ENCODE results near the gene BEAN1. TPM values are rescaled to one million over a fixed set of nuclear protein-coding genes. Genes with fewer than 3 reads are reported as not detected.

The BEAN1 gene
- not detected for total RNA-seq

- H3K27ac Mint-ChIP-seq, result no peak within 1 kb of the TSS
- ATAC-seq (peak; percentile 33 to 52), DNase-seq (ENCODE audit: low spot score in 2 of 2) (no peak)
- no peaks in the 10 kb centered on the region for H3K9me3 Mint-ChIP-seq
- no peaks in the 10 kb centered on the region for H3K36me3 Mint-ChIP-seq
Observed at GRCh38 chr16:66427036-66427860, at the start of gene BEAN1. TSS of gene BEAN1 (plus strand) at chr16:66427295. CDS start at chr16:66437677, 10,382 bp downstream.

GRCh38 chr16:66377324-66377723, 49.8 kb upstream of the BEAN1 start:
- ATAC-seq (no peak), DNase-seq (ENCODE audit: low spot score in 2 of 2) (no peak)
- Mint-ChIP-seq H3K9me3 (peaks cover 11 to 12% of the 10 kb centered on the region in 2 donors), H3K36me3 (no peaks in the 10 kb centered on the region), H3K27ac (peak overlapping the region in 1 of 2 donors; percentile 58)

GRCh38 chr16:66378741-66379570, 48.1 kb upstream of the BEAN1 start:
- peaks cover 11 to 12% of the 10 kb centered on the region in 2 donors for H3K9me3 Mint-ChIP-seq
- H3K36me3 Mint-ChIP-seq, result no peaks in the 10 kb centered on the region
- no peak overlapping the region for H3K27ac Mint-ChIP-seq
- no peak for DNase-seq (ENCODE audit: low spot score in 2 of 2)
- no peak for ATAC-seq

- no peaks in the 10 kb centered on the region for H3K36me3 Mint-ChIP-seq
- DNase-seq (ENCODE audit: low spot score in 2 of 2), result no peak
- peaks cover 11 to 12% of the 10 kb centered on the region in 2 donors for H3K9me3 Mint-ChIP-seq
- H3K27ac Mint-ChIP-seq, result no peak overlapping the region
- ATAC-seq, result no peak
Observed at GRCh38 chr16:66379571-66379941, 47.5 kb upstream of the BEAN1 start.

- H3K36me3 Mint-ChIP-seq, result no peaks in the 10 kb centered on the region
- H3K9me3 Mint-ChIP-seq, result peaks cover 11 to 12% of the 10 kb centered on the region in 2 donors
- no peak for ATAC-seq
- no peak for DNase-seq (ENCODE audit: low spot score in 2 of 2)
- no peak overlapping the region for H3K27ac Mint-ChIP-seq
Observed at GRCh38 chr16:66380421-66380820, 46.7 kb upstream of the BEAN1 start.

DNA sequence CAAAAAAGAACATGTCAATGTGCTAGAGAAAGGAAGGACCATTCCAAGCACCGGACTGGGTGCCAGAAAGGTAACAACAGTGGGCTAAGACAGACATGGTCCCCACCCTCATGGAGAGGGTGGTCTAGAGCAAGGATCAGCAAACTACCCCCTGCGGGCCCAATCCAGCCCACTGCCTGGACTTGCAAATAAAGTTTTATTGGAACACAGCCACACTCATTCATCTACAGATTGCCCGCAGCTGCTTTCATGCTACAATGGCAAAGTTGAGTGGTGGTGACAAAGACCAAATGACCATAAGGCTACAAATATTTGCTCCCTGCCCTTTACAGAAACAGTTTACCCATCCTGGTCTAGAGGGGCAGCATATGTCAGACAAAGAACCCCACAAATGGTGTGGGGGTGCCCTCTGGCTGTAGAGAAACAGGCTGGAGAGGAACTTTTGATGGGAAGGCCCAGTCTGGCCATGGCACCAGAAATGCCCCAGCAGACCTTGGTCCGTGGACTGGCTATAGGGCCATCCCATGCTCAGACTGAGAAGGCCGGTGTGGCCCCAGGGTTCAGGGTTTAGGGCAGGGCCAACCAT, 45.4 kb upstream of the BEAN1 start:
- H3K27ac Mint-ChIP-seq, result no peak overlapping the region
- no peak for DNase-seq (ENCODE audit: low spot score in 2 of 2)
- peaks cover 11 to 12% of the 10 kb centered on the region in 2 donors for H3K9me3 Mint-ChIP-seq
- H3K36me3 Mint-ChIP-seq, result no peaks in the 10 kb centered on the region
- no peak for ATAC-seq

GRCh38 chr16:66382171-66382965, 44.7 kb upstream of the BEAN1 start:
- ATAC-seq (no peak), DNase-seq (ENCODE audit: low spot score in 2 of 2) (no peak)
- H3K36me3 Mint-ChIP-seq, result no peaks in the 10 kb centered on the region
- peaks cover 11 to 12% of the 10 kb centered on the region in 2 donors for H3K9me3 Mint-ChIP-seq
- no peak overlapping the region for H3K27ac Mint-ChIP-seq

- peaks cover 11 to 12% of the 10 kb centered on the region in 2 donors for H3K9me3 Mint-ChIP-seq
- ATAC-seq (no peak), DNase-seq (ENCODE audit: low spot score in 2 of 2) (no peak)
- H3K36me3 Mint-ChIP-seq, result no peaks in the 10 kb centered on the region
- no peak overlapping the region for H3K27ac Mint-ChIP-seq
Observed at GRCh38 chr16:66382966-66383299, 44.2 kb upstream of the BEAN1 start.

GRCh38 chr16:66383551-66383950, 43.5 kb upstream of the BEAN1 start:
- Mint-ChIP-seq H3K9me3 (peaks cover 11 to 12% of the 10 kb centered on the region in 2 donors), H3K36me3 (no peaks in the 10 kb centered on the region), H3K27ac (peak overlapping the region in 1 of 2 donors; percentile 17)
- DNase-seq (ENCODE audit: low spot score in 2 of 2), result no peak
- ATAC-seq, result no peak

GRCh38 chr16:66385415-66385814, 41.7 kb upstream of the BEAN1 start:
- H3K27ac Mint-ChIP-seq, result no peak overlapping the region
- no peaks in the 10 kb centered on the region for H3K36me3 Mint-ChIP-seq
- no peak for DNase-seq (ENCODE audit: low spot score in 2 of 2)
- no peak for ATAC-seq
- H3K9me3 Mint-ChIP-seq, result peaks cover 3% of the 10 kb centered on the region in 2 donors

DNA sequence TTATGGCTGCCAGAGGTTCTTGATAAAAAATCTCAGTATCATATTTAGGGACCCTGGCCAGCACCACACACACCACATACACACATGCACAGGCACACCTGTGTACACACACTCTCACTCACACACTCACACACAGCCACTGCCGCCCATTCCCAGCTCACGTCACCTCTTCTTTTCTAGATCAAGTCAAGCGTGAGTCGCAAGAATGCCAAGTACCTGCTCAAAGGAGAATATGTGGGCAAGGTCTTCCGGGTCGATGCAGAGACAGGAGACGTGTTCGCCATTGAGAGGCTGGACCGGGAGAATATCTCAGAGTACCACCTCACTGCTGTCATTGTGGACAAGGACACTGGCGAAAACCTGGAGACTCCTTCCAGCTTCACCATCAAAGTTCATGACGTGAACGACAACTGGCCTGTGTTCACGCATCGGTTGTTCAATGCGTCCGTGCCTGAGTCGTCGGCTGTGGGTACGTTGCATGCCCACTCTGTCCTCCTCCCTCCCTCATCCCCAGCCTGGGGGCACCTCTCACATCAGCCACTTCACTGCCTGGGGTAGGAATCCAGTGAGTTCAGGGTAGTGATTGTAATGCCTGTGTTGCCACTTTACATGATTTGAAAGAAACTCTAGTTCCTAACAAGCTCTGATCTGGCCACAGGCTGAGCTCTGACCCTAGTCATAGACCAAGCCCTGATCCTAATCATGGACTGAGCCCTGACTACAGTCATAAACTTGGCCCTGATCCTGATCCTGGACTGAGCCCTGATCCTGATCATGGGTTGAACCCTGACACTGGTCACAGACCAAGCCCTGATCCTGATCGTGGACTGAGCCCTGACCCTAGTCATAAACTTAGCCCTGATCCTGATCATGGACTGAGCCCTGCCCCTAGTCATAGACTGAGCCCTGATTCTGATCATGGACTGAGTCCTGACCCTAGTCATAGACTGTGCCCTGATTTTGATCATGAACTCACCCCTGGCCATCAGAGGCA, 40.2 kb upstream of the BEAN1 start:
- no peak for DNase-seq (ENCODE audit: low spot score in 2 of 2)
- Mint-ChIP-seq H3K9me3 (no peaks in the 10 kb centered on the region), H3K27ac (no peak overlapping the region), H3K36me3 (no peaks in the 10 kb centered on the region)
- no peak for ATAC-seq

DNA sequence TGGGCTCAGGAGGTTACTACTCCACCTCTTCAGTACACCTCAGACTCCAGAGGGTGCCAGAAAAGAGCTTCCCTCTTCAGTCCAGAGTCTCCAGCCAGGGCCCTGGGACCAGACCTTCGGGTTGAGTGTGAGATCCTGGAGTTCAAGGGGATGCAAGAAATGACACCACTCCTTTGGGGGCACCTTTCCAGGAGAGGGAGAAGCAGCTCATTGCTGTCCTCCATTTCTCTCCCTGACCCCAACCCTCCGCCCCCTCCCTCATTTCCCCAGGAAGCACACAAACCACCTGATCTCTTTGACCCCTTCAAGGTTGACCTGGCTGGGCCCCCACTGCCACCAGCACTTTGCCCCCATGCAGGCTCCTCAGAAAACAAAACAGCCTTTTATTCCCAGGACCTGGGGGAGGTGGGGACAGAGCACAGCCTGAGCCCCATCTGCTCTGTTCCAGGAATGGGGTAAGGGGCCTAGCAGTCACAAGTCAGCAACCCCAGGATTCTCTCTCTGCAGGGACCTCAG, 39.2 kb upstream of the BEAN1 start:
- no peak for DNase-seq (ENCODE audit: low spot score in 2 of 2)
- Mint-ChIP-seq H3K9me3 (no peaks in the 10 kb centered on the region), H3K27ac (no peak overlapping the region), H3K36me3 (no peaks in the 10 kb centered on the region)
- no peak for ATAC-seq

DNA sequence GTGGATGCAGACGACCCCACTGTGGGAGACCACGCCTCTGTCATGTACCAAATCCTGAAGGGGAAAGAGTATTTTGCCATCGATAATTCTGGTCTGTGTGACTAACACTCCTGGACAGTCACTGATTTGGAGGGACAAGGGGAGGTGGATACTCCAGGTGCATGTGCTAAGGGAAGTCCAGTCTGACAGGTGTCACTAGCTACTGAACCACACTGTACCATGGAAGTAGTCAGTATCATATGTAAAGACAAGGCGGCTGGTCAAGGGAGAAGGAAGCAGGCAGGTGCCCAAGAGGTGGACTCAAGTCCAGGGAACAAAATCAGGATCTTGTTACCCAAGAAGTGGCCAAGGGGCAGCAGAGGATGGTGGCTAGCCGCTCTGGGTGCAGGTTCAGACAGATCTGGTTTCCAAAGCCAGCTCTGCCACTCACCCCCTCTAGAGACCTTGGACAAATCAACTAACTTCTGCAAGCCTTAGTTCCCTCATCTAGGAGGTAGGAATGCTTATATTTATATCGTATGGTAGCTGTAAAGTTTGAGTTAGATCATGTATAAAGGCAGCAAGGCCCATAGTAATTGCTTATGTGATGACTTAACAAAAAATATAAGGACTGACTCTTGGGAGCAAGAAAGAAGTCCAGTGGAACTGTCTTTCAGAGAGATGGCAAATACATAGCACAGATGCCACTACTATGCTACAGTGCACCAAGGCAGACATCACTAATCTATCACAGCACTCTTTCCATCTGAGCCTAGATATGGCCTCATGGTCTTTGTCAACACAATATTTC, 38.5 kb upstream of the BEAN1 start:
- Mint-ChIP-seq H3K36me3 (no peaks in the 10 kb centered on the region), H3K9me3 (no peaks in the 10 kb centered on the region)
- no peak for ATAC-seq

GRCh38 chr16:66389256-66390176, 37.6 kb upstream of the BEAN1 start:
- ATAC-seq (no peak), DNase-seq (ENCODE audit: low spot score in 2 of 2) (no peak)
- no peak overlapping the region for H3K27ac Mint-ChIP-seq
- H3K9me3 Mint-ChIP-seq, result no peaks in the 10 kb centered on the region
- no peaks in the 10 kb centered on the region for H3K36me3 Mint-ChIP-seq

More for the DNA sequence above, 38.5 kb upstream of the BEAN1 start:
- no peak overlapping the region for H3K27ac Mint-ChIP-seq
- DNase-seq (ENCODE audit: low spot score in 2 of 2), result no peak

Data from activated naive CD4-positive, alpha-beta T cell treated with anti-CD3 and anti-CD28 coated beads, Interleukin-2, amount 50 U/mL, for 72 hours (primary cell).